ENCODE data around the gene PINK1. TPM values are rescaled to one million over a fixed set of nuclear protein-coding genes. Genes with fewer than 3 reads are reported as not detected.

Gene PINK1
- total RNA-seq, 1 donor from 2014 or later, result 25.0 TPM

- no peaks in the 10 kb centered on the region for H3K36me3 Mint-ChIP-seq (ENCODE audit: insufficient read depth)
- no peak overlapping the region for H3K4me3 Mint-ChIP-seq (ENCODE audit: low read depth)
- no peak for DNase-seq (ENCODE audit: low spot score, unreplicated experiment)
- H3K4me1 Mint-ChIP-seq (ENCODE audit: low read depth), result peaks cover 1% of the 10 kb centered on the region
- peaks cover 11% of the 10 kb centered on the region for H3K27me3 Mint-ChIP-seq
- H3K27ac Mint-ChIP-seq, result no peak overlapping the region
- no peaks in the 10 kb centered on the region for H3K9me3 Mint-ChIP-seq (ENCODE audit: low read depth)
- no peak for TF ChIP-seq CTCF (IDR thresholded peaks at IDR 0.05; ENCODE audit: unreplicated experiment)
Observed at GRCh38 chr1:20614131-20614579, 19.1 kb upstream of the PINK1 start.

- Mint-ChIP-seq H3K4me3 (ENCODE audit: low read depth) (no peak overlapping the region), H3K36me3 (ENCODE audit: insufficient read depth) (no peaks in the 10 kb centered on the region), H3K9me3 (ENCODE audit: low read depth) (no peaks in the 10 kb centered on the region), H3K27ac (no peak overlapping the region), H3K27me3 (peaks cover 11% of the 10 kb centered on the region), H3K4me1 (ENCODE audit: low read depth) (peaks cover 1% of the 10 kb centered on the region)
- no peak for TF ChIP-seq CTCF (IDR thresholded peaks at IDR 0.05; ENCODE audit: unreplicated experiment)
- DNase-seq (ENCODE audit: low spot score, unreplicated experiment), result no peak
Observed at GRCh38 chr1:20615946-20616846, 17.1 kb upstream of the PINK1 start.

- Mint-ChIP-seq H3K4me1 (ENCODE audit: low read depth) (peaks cover 1% of the 10 kb centered on the region), H3K36me3 (ENCODE audit: insufficient read depth) (no peaks in the 10 kb centered on the region), H3K27ac (no peak overlapping the region), H3K9me3 (ENCODE audit: low read depth) (no peaks in the 10 kb centered on the region), H3K4me3 (ENCODE audit: low read depth) (no peak overlapping the region), H3K27me3 (peaks cover 11% of the 10 kb centered on the region)
- DNase-seq (ENCODE audit: low spot score, unreplicated experiment), result no peak
- no peak for TF ChIP-seq CTCF (IDR thresholded peaks at IDR 0.05; ENCODE audit: unreplicated experiment)
Observed at GRCh38 chr1:20616847-20617487, 16.3 kb upstream of the PINK1 start.

- no peak overlapping the region for H3K4me3 Mint-ChIP-seq (ENCODE audit: low read depth)
- H3K4me1 Mint-ChIP-seq (ENCODE audit: low read depth), result no peaks in the 10 kb centered on the region
- H3K36me3 Mint-ChIP-seq (ENCODE audit: insufficient read depth), result no peaks in the 10 kb centered on the region
- TF ChIP-seq CTCF (IDR thresholded peaks at IDR 0.05; ENCODE audit: unreplicated experiment), result no peak
- no peaks in the 10 kb centered on the region for H3K9me3 Mint-ChIP-seq (ENCODE audit: low read depth)
- H3K27me3 Mint-ChIP-seq, result peaks cover 13% of the 10 kb centered on the region
- no peak for DNase-seq (ENCODE audit: low spot score, unreplicated experiment)
- no peak overlapping the region for H3K27ac Mint-ChIP-seq
Observed at GRCh38 chr1:20618550-20618949, 14.7 kb upstream of the PINK1 start.

GRCh38 chr1:20619999-20620398 is 13.3 kb upstream of the PINK1 start:
- Mint-ChIP-seq H3K36me3 (ENCODE audit: insufficient read depth) (no peaks in the 10 kb centered on the region), H3K9me3 (ENCODE audit: low read depth) (no peaks in the 10 kb centered on the region), H3K4me1 (ENCODE audit: low read depth) (no peaks in the 10 kb centered on the region), H3K4me3 (ENCODE audit: low read depth) (no peak overlapping the region), H3K27ac (no peak overlapping the region), H3K27me3 (peaks cover 13% of the 10 kb centered on the region)
- DNase-seq (ENCODE audit: low spot score, unreplicated experiment), result no peak
- no peak for TF ChIP-seq CTCF (IDR thresholded peaks at IDR 0.05; ENCODE audit: unreplicated experiment)
